K562 (cell line): ENCODE data around the gene AQP2. TPM values are rescaled to one million over a fixed set of nuclear protein-coding genes. Genes with fewer than 3 reads are reported as not detected.
A peak's percentile ranks its signal among the peaks of the same experiment; 100 is the strongest.

Source experiments
- CLOCK ChIP-seq: fragments of 250-450 bp; sonication (Bioruptor Pico); IDR thresholded peaks from 2 replicates; pipeline ENCODE4 v1.4.0; 2020; ENCODE audit warnings: mild to moderate bottlenecking, moderate library complexity, borderline replicate concordance
- ETV1 ChIP-seq: fragments of 450-650 bp; conservative IDR thresholded peaks from 2 replicates; pipeline ENCODE4 v1.6.1; 2016; ENCODE audit warnings: missing genetic modification characterization, control low read depth, low read depth, missing compliant biosample characterization
- KLF6 ChIP-seq: fragments of 250-450 bp; sonication (Bioruptor Pico); IDR thresholded peaks from 2 replicates; pipeline ENCODE4 v1.4.0; 2020; ENCODE audit warnings: mild to moderate bottlenecking, moderate library complexity, borderline replicate concordance
- NBN ChIP-seq: fragments of 450-650 bp; IDR thresholded peaks from 2 replicates; pipeline ENCODE4 v1.6.1; 2016; ENCODE audit warnings: low read depth, mild to moderate bottlenecking
- NCOA1 ChIP-seq: fragments of 450-650 bp; IDR thresholded peaks from 2 replicates; pipeline ENCODE4 v1.6.1; 2016; ENCODE audit warnings: low read depth
- ZBTB34 ChIP-seq: fragments of 250-450 bp; sonication (Bioruptor Pico); IDR thresholded peaks from 2 replicates; pipeline ENCODE4 v1.8.0; 2021; ENCODE audit warnings: mild to moderate bottlenecking, moderate library complexity
- ZNF3 ChIP-seq: fragments of 250-450 bp; sonication (Bioruptor Pico); IDR thresholded peaks from 2 replicates; pipeline ENCODE4 v1.5.0; 2021; ENCODE audit warnings: mild to moderate bottlenecking, moderate library complexity
- ZNF586 ChIP-seq: fragments of 450-650 bp; formaldehyde crosslinking; conservative IDR thresholded peaks from 2 replicates; pipeline ENCODE4 v1.4.0; 2020; ENCODE audit warnings: mild to moderate bottlenecking, moderate library complexity
- polyA plus RNA-seq, 8 experiments: library from polyadenylated mRNA; depleted of rRNA in 4 of 8; stranded (reverse) in 5 of 8; unstranded in 3 of 8; fragments of >200 nt; fragmentation: Nextera tagmentation in 2 of 8; fragmentation: Illumina TruSeq in 1 of 8; extraction: Ambion mirVana in 2 of 8; extraction: Trizol in 1 of 8; gene quantifications; 2 replicates each; pipeline versions ENCODE4 v1.2.1 to v1.2.3, GENCODE V29; 2011 to 2014; ENCODE audit warnings: inconsistent platforms in 1 of 8, missing spikeins in 1 of 8
- total RNA-seq, 7 experiments: library from RNA; depleted of rRNA in 6 of 7; stranded (reverse); fragments of >200 nt in 6 of 7; fragmentation: Illumina TruSeq in 2 of 7; extraction: Trizol in 2 of 7; gene quantifications; 2 replicates each; pipeline versions ENCODE4 v1.2.1 to v1.2.3, GENCODE V29; 2011 to 2021; ENCODE audit warnings: low replicate concordance in 1 of 7

AQP2 gene
- total and polyA plus RNA-seq, 9 of the 15 experiments (the other 6 are each of a cell fraction or from before 2014, with no cell fraction given), result not detected

- TF ChIP-seq ZBTB34 (no peak), ZNF3 (CRISPR knock-in tag) (no peak), NBN (peak; percentile 90), ETV1 (tag) (peak; percentile 53), ZNF586 (CRISPR knock-in tag) (no peak), NCOA1 (peak; percentile 55), KLF6 (CRISPR knock-in tag) (no peak), CLOCK (CRISPR knock-in tag) (no peak)
- TF ChIP-seq, all 486 proteins: peak for 96
Measured at GRCh38 chr12:49945394-49946080, 5.0 kb upstream of the AQP2 start (continued).
